NCI-H2107 treated with DMSO at 0.1 percent for 48 hours (cell line): ENCODE results near the gene CDC5L.
A peak's percentile ranks its signal among the peaks of the same experiment; 100 is the strongest.

ENCODE experiments used
- DNase-seq: peaks from one replicate; lab custom pipeline; 2025; ENCODE audit not compliant: unreplicated experiment; lab: John Stamatoyannopoulos, UW

The CDC5L gene

DNA sequence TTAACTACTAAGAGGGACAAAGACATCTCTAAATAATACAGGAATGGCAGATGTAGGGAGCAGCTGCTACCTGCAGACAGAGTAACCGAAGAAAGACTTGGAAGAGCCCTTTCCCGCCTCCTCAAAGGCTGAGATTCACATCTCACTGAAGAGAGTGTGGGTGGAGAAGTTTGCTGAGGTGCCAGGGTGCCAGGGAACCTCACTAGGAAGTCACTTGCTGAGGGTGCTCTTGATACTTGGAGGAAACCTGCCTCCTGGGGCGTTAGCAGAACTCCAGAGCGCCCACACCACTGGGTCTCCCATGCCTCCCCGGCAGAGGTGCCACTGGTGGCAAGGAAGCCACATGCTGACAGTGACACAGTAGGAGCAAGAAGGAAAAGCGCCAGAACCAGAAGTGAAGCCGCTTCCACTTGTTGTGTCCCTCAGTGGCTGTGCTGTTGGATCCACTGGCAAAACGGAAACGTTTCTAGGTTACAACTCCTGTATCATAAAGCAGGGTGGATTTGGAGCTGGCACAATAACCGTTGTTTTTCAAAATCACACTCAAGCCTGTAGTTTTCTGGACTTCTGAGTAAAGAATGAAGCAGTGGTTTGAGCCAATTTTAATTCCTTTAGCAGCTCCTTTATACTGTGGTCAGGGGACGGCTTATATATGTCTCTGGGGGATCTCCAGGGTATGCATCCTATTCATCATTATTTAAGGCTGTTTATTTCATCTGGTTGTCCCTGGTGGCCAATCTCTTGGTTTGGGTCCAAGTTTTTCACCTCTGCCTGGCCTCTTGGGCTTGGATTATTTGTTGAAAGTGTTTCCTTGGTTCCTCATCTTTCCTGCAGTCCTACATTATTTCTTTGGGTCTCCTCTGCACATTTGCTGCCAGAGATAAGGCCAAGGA, 64.5 kb downstream of the CDC5L start:
- no peak for DNase-seq

DNA sequence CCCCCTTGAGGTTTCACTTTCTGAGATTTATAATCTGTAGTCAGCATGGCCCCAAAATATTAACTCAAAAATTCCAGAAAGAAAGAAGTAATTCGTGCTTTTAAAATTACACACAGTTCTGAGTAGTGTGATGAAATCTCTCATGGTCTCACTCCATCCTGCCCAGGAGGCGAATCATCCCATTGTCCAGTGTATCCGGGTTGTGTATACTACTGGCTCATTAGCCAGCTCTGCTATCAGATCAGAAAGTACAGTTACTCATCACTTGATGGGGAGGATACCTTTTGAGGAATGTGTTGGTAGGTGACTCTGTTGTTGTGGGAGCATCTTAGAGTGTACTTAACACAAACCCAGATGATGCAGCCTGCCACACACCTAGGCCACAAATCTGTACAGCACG, 65.2 kb downstream of the CDC5L start:
- no peak for DNase-seq

DNA sequence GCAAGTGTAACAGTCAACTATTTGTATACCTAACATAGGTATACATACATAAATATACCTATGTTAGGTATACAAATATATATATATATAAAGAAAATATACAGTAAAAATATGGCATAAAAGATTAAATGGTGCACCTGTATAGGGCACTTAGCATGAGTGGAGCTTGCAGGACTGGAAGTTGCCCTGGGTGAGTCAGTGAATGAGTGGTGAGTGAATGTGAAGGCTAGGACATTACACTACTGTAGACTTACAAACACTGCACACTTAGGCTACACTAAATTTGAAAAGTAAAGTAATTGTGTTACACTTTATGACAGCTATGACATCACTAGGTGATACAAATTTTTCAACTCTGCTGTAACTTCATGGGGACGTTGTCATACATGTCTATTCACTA, 65.6 kb downstream of the CDC5L start:
- DNase-seq: no peak

DNA sequence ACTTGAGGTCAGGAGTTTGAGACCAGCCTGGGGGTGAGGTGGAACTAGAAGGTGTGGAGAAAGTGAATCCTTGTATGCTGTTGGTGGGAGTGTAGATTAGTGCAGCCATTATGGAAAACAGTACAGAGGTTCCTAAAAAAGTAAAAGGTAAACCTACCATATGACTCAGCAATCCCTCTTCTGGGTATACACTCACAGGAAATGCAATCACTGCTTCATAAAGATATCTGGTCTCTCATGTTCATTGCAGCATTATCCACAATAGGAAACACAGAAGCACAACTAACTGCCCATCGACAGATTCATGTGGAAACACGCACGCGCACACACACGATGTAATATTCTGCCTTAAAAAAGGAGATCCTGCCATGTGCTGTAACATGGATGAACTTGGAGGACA, 66.7 kb downstream of the CDC5L start:
- DNase-seq: no peak

DNA sequence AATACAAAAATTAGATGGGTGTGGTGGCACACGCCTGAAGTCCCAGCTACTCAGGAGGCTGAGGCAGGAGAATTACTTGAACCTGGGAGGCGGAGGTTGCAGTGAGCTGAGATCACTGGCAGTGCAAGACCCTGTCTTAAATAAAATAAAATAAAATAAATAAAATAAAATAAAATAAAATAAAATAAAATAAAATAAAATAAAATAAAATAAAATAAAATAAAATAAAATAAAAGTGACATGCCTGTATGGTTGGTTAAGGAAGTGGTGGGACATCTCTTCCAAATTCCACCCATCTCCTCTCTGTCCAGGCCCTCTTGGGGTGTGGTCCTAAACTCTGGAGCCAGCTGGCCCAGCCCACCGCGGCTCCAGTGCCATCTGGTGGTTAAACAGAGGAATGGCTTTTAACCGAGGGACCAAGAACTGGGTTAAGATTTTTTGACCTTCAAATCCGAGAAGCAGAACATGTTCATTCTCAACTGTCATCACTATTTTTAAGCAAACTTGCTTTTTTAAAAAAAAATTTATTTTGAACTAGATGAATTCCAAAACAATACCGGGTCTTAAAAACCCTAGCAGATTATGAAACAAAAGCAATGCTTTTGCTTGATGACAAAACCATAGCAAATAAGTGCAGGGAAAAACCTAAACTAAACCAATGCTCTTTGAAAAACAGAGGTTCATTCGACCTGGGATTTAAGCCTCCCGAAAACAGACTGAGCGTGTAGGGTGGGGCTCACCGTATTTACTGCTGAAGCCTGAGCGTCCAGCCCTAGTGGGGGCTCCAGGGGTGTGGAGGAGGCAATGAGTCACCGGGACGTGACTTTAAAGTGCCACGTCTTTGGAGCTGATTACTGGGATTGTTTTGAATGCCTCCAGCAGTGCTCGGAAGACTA, 68.8 kb downstream of the CDC5L start:
- no peak for DNase-seq

DNA sequence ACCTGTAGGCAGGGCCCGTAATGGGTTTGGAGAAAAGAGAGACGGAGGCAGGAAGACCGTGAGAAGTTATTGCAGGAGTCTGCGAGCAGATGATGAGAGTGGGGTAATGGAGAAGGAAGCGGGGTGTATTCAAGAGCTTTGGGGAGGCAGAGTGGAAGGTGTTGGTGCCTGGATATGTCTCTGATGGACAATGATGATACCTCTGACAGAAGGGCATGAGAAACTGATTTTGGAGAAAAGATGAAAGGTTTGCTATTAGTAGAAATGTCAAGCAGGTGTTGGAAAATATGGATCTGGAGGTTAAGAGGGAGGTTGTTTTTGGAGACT, 69.4 kb downstream of the CDC5L start:
- no peak for DNase-seq

DNA sequence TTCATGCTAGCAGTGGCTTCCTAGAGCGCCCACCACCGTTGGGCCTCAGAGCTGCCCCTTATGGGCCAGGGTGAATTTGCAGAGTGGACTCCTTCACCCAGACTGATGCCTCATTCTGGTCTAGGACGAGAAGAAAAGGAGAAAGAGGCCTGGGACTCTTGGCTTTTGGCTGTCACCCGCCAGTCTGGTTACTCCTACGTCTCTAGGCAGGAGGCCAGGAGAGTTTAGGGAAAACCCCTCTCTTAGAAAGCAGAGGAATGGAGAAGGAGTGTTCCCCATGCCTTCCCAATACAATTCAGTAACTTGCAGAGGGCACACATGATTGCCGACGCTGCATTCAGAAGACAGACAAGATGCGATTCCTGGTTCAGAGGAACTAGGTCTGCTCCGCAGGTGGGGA, 70.1 kb downstream of the CDC5L start:
- no peak for DNase-seq

DNA sequence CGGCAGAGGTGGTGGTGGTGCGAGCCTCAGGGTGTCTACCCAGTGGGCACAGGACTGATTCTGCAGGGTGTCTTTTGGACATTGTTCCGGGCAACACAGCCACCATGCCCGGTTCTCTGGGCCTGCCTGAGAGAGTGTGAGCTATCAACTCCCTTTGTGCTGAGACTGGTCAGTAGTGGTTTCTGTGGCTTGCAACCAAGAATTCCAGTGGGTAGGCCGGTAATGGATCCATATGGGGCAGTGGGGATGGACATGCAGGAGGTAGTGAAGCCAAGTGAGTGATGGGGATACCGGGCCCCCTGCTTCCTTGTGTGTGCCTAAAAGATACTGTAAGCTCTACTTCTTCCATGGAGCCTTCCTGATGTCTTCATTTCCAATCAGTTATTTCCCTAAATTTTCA, 71.0 kb downstream of the CDC5L start:
- DNase-seq: no peak

DNA sequence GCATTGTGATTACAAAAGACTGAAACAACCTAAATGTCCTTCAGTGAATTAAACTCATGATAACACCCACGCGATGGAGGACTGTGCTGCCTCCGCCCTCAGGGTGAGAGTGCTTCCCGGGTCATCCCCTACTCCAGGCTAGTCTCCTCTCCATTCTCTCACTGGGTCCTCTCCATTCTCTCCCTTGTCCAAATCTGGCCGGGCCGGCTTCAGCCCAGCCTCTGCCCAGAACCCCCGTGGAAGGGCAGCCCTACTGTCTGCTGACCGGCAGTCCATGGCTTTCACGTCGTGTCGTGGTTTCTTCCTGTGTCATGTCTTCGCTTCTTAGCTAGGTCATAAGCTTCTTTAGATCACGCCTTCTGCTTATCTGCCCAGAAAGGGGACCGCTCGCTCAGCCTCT, 74.8 kb downstream of the CDC5L start:
- DNase-seq: no peak

DNA sequence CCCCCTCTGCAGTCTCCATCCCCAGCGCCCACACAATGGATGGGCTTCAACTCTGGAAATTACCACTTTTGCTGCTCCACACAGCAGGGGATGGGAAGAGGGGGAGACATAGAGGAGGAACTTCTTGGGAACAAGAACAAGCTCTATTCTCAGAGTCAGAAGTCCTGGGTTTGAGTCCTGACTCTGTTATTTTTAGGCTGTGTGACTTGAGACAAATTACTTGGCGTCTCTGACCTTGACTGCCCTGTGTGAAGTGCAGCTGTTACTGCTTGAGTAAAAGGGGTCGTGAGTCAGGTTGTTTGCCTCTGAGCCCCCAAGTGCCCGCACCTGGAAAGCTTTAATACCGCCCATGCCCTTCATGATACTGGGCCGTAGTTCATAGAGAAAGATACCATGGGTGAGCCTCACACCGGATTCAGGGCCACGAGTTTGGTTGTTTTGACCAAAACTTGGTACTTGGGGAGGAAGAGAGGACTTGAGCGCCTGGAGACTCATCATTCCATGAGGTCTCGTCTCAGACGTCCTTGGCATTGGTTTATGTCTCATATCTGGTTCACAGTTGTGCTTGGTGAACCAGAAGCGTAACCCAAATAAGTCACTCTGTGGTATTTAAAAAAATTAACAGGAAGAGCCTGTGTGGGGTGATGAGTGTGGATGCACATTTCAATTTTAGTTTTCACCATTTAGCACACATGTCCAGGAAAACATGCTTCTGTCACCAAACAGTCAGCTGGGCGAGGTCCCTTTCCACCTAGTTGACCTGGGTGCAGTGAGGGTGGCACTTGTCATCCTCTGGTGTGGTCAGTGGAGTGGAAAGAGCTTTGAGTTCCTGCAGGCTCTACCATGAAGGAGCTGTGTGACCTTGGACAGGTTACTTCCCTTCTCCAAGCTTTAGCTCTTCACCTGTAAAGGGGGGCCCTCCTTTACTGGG, 75.6 kb downstream of the CDC5L start:
- no peak for DNase-seq

DNA sequence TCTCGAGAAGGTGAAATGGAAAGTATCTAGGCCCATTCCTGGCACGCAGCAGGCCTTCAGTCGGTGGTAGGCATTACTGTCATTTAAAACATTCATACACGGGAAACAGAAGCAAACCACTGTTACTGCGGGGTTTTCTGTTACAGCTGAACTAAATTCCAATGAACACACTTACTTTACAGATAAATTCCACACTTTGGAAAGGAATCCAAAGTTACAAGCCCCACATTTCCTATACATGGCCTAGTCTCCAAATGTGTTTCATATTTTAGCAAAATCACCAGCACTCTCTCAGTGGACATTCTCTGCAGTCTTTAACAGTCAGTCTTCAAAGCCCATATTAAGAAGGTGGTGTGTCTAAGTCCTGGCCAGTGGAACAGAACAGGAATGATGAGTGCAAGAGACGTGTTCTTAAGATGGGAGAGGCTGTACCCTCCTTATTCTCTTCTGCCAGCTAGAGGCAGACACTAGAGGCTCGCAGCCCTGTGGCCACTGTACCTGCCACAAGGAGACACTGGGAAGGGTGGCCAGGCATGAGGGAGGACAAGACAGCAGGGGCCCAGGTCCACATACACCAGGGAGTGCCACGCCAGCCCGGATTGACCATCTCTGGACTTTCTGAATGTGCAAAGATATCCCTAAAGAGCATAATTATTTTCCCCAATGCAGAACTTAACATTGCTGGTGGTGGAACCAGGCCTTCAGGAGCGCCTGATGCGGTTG, 76.4 kb downstream of the CDC5L start:
- DNase-seq: no peak

DNA sequence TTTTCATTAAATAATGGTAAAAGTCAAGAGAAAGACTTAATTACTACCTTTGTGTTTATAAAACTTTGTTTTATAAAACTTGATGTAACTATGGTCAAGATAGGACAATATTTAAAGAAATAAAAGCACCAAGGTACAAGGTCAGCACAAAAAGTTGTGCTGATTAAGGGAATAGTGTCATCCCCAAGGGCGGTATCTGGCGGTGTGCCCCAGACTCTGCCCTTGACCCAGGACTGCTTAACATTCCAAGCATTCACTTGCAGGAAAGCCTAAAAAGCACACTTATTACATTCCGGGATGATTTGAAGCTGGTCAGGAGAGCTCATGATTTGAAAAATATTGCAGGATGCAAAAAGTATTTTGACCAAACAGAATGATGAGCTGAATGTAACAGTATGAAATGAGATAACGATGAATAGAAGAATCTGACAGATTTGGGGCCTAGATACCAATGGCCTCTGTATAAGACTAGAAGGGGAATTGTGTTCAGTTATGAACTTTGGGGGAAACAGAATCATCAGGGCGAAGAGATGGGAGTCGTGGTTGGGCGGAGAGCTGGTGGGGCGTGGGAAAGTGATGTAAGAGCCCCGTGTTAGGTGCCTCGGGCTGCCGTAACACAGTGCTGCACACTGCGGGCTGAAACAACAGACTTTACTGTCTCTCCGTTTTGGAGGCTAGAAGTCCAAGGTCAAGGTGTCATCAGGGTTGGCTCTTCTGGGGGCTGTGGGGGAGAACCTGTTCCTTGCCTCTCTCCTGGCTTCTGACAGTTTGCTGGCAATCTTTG, 77.2 kb downstream of the CDC5L start:
- DNase-seq: no peak

DNA sequence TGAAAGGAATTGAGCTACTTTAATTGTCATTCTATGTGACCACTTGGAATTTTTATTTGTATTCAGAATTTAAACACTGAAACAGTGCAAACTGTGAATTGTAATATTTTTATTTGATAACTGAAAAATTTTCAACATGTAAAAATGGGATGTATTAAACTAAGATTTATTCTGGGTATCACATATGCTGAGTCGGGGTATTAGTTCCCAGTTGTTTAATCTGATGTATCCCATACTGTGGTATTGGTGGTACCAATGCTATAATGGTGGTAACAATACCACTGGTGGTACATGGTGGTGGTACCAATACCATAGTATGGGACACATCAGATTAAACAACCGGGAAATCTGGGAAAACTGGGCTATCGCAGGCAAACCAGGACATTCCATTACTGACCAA, 79.4 kb downstream of the CDC5L start:
- DNase-seq: no peak

DNA sequence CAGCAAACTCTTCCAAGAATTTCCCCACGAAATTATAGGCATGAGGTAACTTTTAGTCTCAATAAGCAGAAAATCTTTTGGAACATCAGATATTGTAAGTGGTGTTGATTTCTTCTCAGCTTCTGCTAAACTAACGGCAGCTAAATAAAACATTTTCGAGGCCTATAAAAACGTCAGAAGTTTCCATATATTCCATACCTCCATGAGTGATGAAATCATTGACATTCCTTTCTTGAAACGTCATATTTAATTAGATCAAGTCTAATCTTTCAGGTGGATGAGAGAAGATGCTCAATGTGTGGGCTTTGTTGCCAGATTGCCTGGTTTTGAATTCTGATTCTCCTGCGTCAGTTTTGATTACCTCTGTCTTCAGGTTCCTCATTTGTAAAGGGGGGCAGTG, 81.3 kb downstream of the CDC5L start:
- no peak for DNase-seq

DNA sequence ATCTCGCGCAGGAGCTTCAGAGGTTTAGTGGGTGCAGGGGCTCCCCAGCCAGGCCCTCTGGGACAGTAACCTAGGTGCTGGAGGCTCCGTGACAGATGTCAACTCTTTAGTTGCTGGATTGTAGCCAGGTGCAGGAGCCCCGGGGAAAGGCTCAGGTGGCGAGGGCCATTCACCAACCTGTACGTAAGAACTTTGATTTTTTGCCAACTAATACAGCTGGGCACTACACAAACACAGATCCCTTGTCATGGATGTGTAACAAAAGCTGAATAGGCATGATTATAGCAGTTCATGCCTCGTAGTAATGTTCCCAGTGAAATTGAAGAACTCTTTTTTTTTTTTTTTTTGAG, 82.6 kb downstream of the CDC5L start:
- DNase-seq: peak; percentile 88

DNA sequence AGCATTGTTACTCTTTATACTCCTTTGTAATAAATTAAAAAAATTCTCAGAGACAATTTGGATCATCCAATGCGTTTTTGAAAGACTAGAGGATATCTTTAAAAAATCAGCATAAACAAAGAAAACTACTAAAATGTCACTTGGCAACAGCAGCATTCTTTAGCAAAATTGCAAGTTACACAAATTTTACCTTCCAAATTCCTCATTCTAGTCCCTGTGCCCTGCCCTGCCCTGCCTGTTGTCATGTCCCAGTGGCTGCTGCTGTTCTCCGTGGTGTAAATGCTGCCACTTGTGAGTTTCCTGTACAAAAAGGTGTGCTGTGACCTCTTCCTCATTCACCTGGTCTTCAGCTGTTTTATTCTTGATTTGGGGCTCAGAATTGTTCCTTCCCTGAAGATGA, 83.2 kb downstream of the CDC5L start:
- DNase-seq: no peak

DNA sequence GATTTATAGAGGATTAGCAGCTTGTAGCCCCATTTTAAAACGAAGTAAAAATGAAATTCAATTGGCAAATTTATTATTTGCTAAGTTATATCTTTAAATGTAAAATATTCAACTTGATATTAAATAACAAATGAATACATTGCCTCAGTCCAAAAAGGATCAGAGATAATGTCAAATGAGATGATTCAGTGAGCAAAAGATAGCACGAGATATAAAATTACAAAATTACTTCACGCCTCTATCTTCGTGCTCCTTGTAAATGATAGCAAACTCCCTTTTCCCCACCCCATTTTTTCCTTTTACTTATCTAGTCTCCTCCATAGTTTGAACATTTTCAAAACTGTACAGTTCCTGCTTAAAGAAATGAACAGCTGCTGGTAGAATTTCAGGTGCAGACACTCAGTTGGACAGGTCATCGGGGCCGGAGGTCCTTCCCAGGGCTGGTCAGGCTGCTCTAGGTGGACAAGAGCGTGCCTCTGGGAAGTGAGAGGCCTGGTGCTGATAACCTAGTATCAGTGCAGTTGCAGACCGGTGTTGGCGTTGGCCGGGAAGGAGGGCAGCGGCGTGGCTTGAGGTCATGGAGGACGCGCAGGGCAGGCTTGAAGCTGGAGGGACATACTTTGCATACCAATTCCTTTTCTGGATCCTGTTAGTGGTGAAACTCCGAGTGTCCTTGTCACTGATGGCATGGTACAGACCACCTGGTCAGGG, 83.9 kb downstream of the CDC5L start:
- no peak for DNase-seq

DNA sequence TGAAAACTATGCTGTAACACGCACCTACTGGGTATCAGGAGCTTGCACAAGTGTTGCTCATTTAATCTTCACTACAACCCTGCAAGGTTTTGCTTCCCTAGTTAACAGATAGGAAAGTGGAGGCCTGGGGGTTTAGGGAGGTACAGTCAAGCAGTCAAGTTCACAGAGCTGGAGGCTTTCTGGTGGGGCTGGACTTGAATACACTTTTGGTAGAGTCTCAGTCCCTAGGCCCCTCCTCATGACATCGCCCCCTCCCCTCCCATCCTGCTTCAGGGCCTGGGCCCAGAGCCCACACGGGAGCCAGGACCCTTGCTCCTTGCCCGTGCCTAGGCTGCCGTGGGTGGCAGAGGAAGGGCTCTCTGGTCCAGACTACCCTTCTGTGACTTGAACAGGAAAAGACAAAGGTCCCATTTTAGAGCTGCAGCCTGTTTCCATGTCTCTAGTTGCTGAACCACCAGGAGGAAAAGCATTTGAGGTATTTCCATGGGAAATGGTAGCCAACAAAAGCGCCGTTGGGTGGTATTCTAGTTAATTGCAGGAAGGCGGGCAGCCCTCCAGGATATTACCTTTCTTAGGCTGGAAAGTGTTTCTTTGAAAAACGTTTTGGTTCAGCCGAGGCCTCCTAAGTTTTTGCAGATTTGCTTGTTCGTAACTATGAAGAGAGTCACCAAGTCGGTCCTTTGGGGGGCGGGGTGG, 84.9 kb downstream of the CDC5L start:
- no peak for DNase-seq
